NCI-H226 (cell line): Measurements from ENCODE around the gene PLEKHM3.
A peak's percentile ranks its signal among the peaks of the same experiment; 100 is the strongest.

Source experiments
- DNase-seq: peaks from one replicate; pipeline ENCODE4 v3.0.0-alpha.2; 2015

Gene PLEKHM3

GRCh38 chr2:207884127-207884526 is 141.2 kb downstream of the PLEKHM3 start:
- no peak for DNase-seq

- no peak for DNase-seq
Measured at GRCh38 chr2:207883002-207883780, 142.1 kb downstream of the PLEKHM3 start.

- DNase-seq: no peak
Measured at GRCh38 chr2:207881902-207882301, 143.4 kb downstream of the PLEKHM3 start.

GRCh38 chr2:207879536-207879935 is 145.8 kb downstream of the PLEKHM3 start:
- no peak for DNase-seq

GRCh38 chr2:207876842-207877535 is 148.3 kb downstream of the PLEKHM3 start:
- DNase-seq: no peak

GRCh38 chr2:207875473-207876212 is 149.7 kb downstream of the PLEKHM3 start:
- no peak for DNase-seq

- DNase-seq: no peak
Measured at GRCh38 chr2:207873794-207874193, 151.5 kb downstream of the PLEKHM3 start.

GRCh38 chr2:207871911-207872310 is 153.4 kb downstream of the PLEKHM3 start:
- no peak for DNase-seq

- DNase-seq: no peak
Measured at GRCh38 chr2:207871506-207871905, 153.8 kb downstream of the PLEKHM3 start.

GRCh38 chr2:207870814-207871213 is 154.5 kb downstream of the PLEKHM3 start:
- DNase-seq: no peak

GRCh38 chr2:207869784-207870778 is 155.2 kb downstream of the PLEKHM3 start:
- DNase-seq: no peak

- no peak for DNase-seq
Measured at GRCh38 chr2:207868855-207869596, 156.3 kb downstream of the PLEKHM3 start.

- no peak for DNase-seq
Measured at GRCh38 chr2:207867905-207868304, 157.4 kb downstream of the PLEKHM3 start.

GRCh38 chr2:207867056-207867455 is 158.3 kb downstream of the PLEKHM3 start:
- peak; percentile 29 for DNase-seq

- no peak for DNase-seq
Measured at GRCh38 chr2:207865210-207865609, 160.1 kb downstream of the PLEKHM3 start.

- no peak for DNase-seq
Measured at GRCh38 chr2:207863345-207863744, 162.0 kb downstream of the PLEKHM3 start.

- no peak for DNase-seq
Measured at GRCh38 chr2:207861789-207862188, 163.5 kb downstream of the PLEKHM3 start.

GRCh38 chr2:207860685-207861084 is 164.6 kb downstream of the PLEKHM3 start:
- DNase-seq: no peak

- no peak for DNase-seq
Measured at GRCh38 chr2:207855591-207855990, 169.7 kb downstream of the PLEKHM3 start.

GRCh38 chr2:207854484-207855440 is 170.6 kb downstream of the PLEKHM3 start:
- peak; percentile 56 for DNase-seq
